Osteocyte (in vitro differentiated cells): ENCODE data around the gene NDUFAF2. TPM values are rescaled to one million over a fixed set of nuclear protein-coding genes. Genes with fewer than 3 reads are reported as not detected.
A peak's percentile ranks its signal among the peaks of the same experiment; 100 is the strongest.

Experiments
- DNase-seq: peaks from one replicate; pipeline ENCODE4 v3.0.0; 2021; ENCODE audit warnings: mixed read lengths; ENCODE audit not compliant: unreplicated experiment; ENCODE audit errors: extremely low spot score
- H3K27ac Mint-ChIP-seq: one replicate; pipeline ENCODE4 v1.8.0; 2021; ENCODE audit warnings: mild to moderate bottlenecking, mixed read lengths; ENCODE audit not compliant: unreplicated experiment
- H3K27me3 Mint-ChIP-seq: one replicate; pipeline ENCODE4 v1.8.0; 2021; ENCODE audit warnings: mixed read lengths; ENCODE audit not compliant: unreplicated experiment
- H3K36me3 Mint-ChIP-seq: one replicate; pipeline ENCODE4 v1.8.0; 2021; ENCODE audit warnings: mixed read lengths; ENCODE audit not compliant: unreplicated experiment
- H3K4me1 Mint-ChIP-seq: one replicate; pipeline ENCODE4 v1.8.0; 2021; ENCODE audit warnings: mixed read lengths; ENCODE audit not compliant: unreplicated experiment
- H3K4me3 Mint-ChIP-seq: one replicate; pipeline ENCODE4 v1.8.0; 2021; ENCODE audit warnings: mild to moderate bottlenecking, moderate library complexity, mixed read lengths; ENCODE audit not compliant: unreplicated experiment
- H3K9me3 Mint-ChIP-seq: one replicate; pipeline ENCODE4 v1.8.0; 2021; ENCODE audit warnings: mixed read lengths; ENCODE audit not compliant: unreplicated experiment
- CTCF ChIP-seq: fragments of 200-600 bp; sonication (generic); IDR thresholded peaks from 2 replicates; pipeline ENCODE4 v1.5.0; 2021; ENCODE audit warnings: antibody characterized with exemption, mild to moderate bottlenecking, moderate library complexity
- total RNA-seq: library from RNA; stranded (reverse); gene quantifications from 2 replicates; pipeline ENCODE4 v1.2.1, GENCODE V29; 2021

NDUFAF2 gene
- total RNA-seq, 1 donor from 2014 or later, result 23.4 TPM

- H3K27ac Mint-ChIP-seq, result no peak overlapping the region
- TF ChIP-seq CTCF, result no peak
- H3K4me1 Mint-ChIP-seq, result peaks cover 42% of the 10 kb centered on the region
- H3K36me3 Mint-ChIP-seq, result peaks cover 27% of the 10 kb centered on the region
- H3K4me3 Mint-ChIP-seq, result peak overlapping the region; percentile 52
- no peaks in the 10 kb centered on the region for H3K27me3 Mint-ChIP-seq
- no peaks in the 10 kb centered on the region for H3K9me3 Mint-ChIP-seq
- no peak for DNase-seq
Measured at GRCh38 chr5:61160497-61160896, 215.5 kb downstream of the NDUFAF2 start.

- Mint-ChIP-seq H3K9me3 (no peaks in the 10 kb centered on the region), H3K27me3 (no peaks in the 10 kb centered on the region), H3K36me3 (peaks cover 21% of the 10 kb centered on the region), H3K4me1 (peaks cover 42% of the 10 kb centered on the region), H3K27ac (peak within 1 kb of the TSS; percentile 93), H3K4me3 (peak within 1 kb of the TSS; percentile 96)
- TF ChIP-seq CTCF, result no peak
- DNase-seq, result peak; percentile 93
Measured at GRCh38 chr5:61162010-61162831, 217.2 kb downstream of the NDUFAF2 start, which contains the start of gene SMIM15. Gene SMIM15, minus strand, starts transcription at chr5:61162468. Its CDS starts 2,297 bp downstream, at chr5:61160171.

GRCh38 chr5:61162832-61163567 lies 218.0 kb downstream of the NDUFAF2 start:
- no peaks in the 10 kb centered on the region for H3K27me3 Mint-ChIP-seq
- peak overlapping the region; percentile 93 for H3K27ac Mint-ChIP-seq
- peaks cover 20% of the 10 kb centered on the region for H3K36me3 Mint-ChIP-seq
- TF ChIP-seq CTCF, result no peak
- H3K9me3 Mint-ChIP-seq, result no peaks in the 10 kb centered on the region
- DNase-seq, result no peak
- peaks cover 44% of the 10 kb centered on the region for H3K4me1 Mint-ChIP-seq
- H3K4me3 Mint-ChIP-seq, result peak overlapping the region; percentile 96

GRCh38 chr5:61163905-61164304 lies 218.9 kb downstream of the NDUFAF2 start:
- peaks cover 42% of the 10 kb centered on the region for H3K4me1 Mint-ChIP-seq
- no peak for DNase-seq
- TF ChIP-seq CTCF, result no peak
- H3K27ac Mint-ChIP-seq, result no peak overlapping the region
- H3K27me3 Mint-ChIP-seq, result no peaks in the 10 kb centered on the region
- peaks cover 16% of the 10 kb centered on the region for H3K36me3 Mint-ChIP-seq
- H3K9me3 Mint-ChIP-seq, result no peaks in the 10 kb centered on the region
- H3K4me3 Mint-ChIP-seq, result peak overlapping the region; percentile 96

- Mint-ChIP-seq H3K27me3 (no peaks in the 10 kb centered on the region), H3K27ac (no peak overlapping the region), H3K9me3 (no peaks in the 10 kb centered on the region), H3K4me3 (no peak overlapping the region), H3K36me3 (no peaks in the 10 kb centered on the region), H3K4me1 (peaks cover 19% of the 10 kb centered on the region)
- DNase-seq, result no peak
- peak; percentile 67 for TF ChIP-seq CTCF
Measured at GRCh38 chr5:61167382-61167781, 222.4 kb downstream of the NDUFAF2 start.
